Measurements from ENCODE around the gene RNF141. TPM values are rescaled to one million over a fixed set of nuclear protein-coding genes. Genes with fewer than 3 reads are reported as not detected.

RNF141 gene
- total and polyA plus RNA-seq, 10 of the 15 experiments (the other 5 are each of a cell fraction or from before 2014, with no cell fraction given): 7.6 to 36.8 (median 13.6) TPM

GRCh38 chr11:10478574-10479550, 62.1 kb downstream of the RNF141 start:
- Histone ChIP-seq H2AFZ (ENCODE audit: control insufficient read depth, low read depth, low read length) (no peak overlapping the region), H3K79me2 (ENCODE audit: control insufficient read depth, insufficient read depth, low read length) (no peaks in the 10 kb centered on the region), H3K9ac (ENCODE audit: control insufficient read depth, insufficient read depth, low read length) (no peak overlapping the region), H4K20me1 (ENCODE audit: control insufficient read depth, insufficient read depth) (no peaks in the 10 kb centered on the region; the same call in 1 of the 2 replicates), H3K4me1 (ENCODE audit: control insufficient read depth, insufficient read depth, low read length) (no peaks in the 10 kb centered on the region), H3K4me3 (no peak overlapping the region), H3K27ac (ENCODE audit: control insufficient read depth, insufficient read depth) (no peak overlapping the region), H3K4me2 (ENCODE audit: control insufficient read depth, insufficient read depth) (no peak overlapping the region), H3K9me3 (replicated peaks; ENCODE audit: control insufficient read depth, insufficient read depth, low read length) (no peaks in the 10 kb centered on the region), H3K36me3 (ENCODE audit: control insufficient read depth in 2 of 2, insufficient read depth in 2 of 2, low read length in 1 of 2) (peaks cover 0 to 3% of the 10 kb centered on the region in 2 experiments; a peak in 3 of 4 replicates), H3K27me3 (replicated peaks in 1 of 2; ENCODE audit: control insufficient read depth in 2 of 2, insufficient read depth in 2 of 2, low read length in 1 of 2) (no peaks in the 10 kb centered on the region; a peak in 1 of 4 replicates)
- TF ChIP-seq SP1 (IDR thresholded peaks at IDR 0.05; ENCODE audit: low read depth, low read length) (no peak), NFXL1 (IDR thresholded peaks at IDR 0.05; ENCODE audit: borderline replicate concordance) (no peak), NR2C1 (IDR thresholded peaks at IDR 0.05) (no peak), PBX3 (IDR thresholded peaks at IDR 0.05; ENCODE audit: insufficient replicate concordance, low read depth, low read length) (no peak), MTA2 (IDR thresholded peaks at IDR 0.05; ENCODE audit: low read depth) (no peak), KDM1A (IDR thresholded peaks at IDR 0.05; ENCODE audit: borderline replicate concordance) (no peak), ZBED1 (IDR thresholded peaks at IDR 0.05; ENCODE audit: borderline replicate concordance) (no peak)
- ATAC-seq (no peak), DNase-seq (ENCODE audit: low read depth, low spot score) (no peak), FAIRE-seq (no peak)
- intact Hi-C loops (cut with micrococcal nuclease; ENCODE audit: unreplicated experiment) (no loop called here), in situ Hi-C loops (cut with MboI) (no loop called here)
- 74% methylated on average over 16 of the region's 16 CpGs for WGBS (ENCODE audit: insufficient coverage, insufficient replicate concordance, low lambda C conversion rate, missing lambda C conversion rate)
- ChIA-PET RAD21 (ENCODE audit: unreplicated experiment) (interaction anchor here (1.4 kb wide), 1 partner anchor 18 kb away, joined by 3 read pairs; no protein-coding TSS in a partner anchor), SMC1A (ENCODE audit: uncharacterized antibody, unreplicated experiment) (interaction anchor here (0.9 to 2.5 kb wide), 5 partner anchors 9 to 44 kb away, joined by 3 to 9 read pairs (median 6); no protein-coding TSS in a partner anchor), POLR2A (interaction anchor here (1.0 kb wide), 1 partner anchor 13 kb away, joined by 4 read pairs; no protein-coding TSS in a partner anchor), CTCF (interaction anchor here (1.1 to 1.4 kb wide), 3 partner anchors 11 to 62 kb away, joined by 3 to 4 read pairs (median 4); partner anchors contain the start of gene RNF141)
- BruUV-seq (replicated peaks): no TSS peak

Data from GM12878 (cell line).